H9 (cell line): ENCODE results near the gene ZDHHC9. TPM values are rescaled to one million over a fixed set of nuclear protein-coding genes. Genes with fewer than 3 reads are reported as not detected.
"Not testable (repeated sequence)": the region's sequence is repeated elsewhere in the genome, so short reads cannot be mapped to it uniquely, and the experiment has no call there.

Experiments
- DNase-seq: peaks from one replicate; pipeline ENCODE4 v3.0.0-alpha.2; 2017
- H2AFZ ChIP-seq: one replicate; pipeline ENCODE4 v1.6.1; 2013; ENCODE audit warnings: mild to moderate bottlenecking, low read length, control low read depth, moderate library complexity
- H2AK5ac ChIP-seq: 2 replicates; pipeline ENCODE4 v1.6.1; 2013; ENCODE audit warnings: low read length, control low read depth, mixed read lengths; ENCODE audit not compliant: insufficient read length
- H2BK120ac ChIP-seq: one replicate; pipeline ENCODE4 v1.6.1; 2013; ENCODE audit warnings: low read depth, mild to moderate bottlenecking, low read length, control low read depth, inconsistent platforms; ENCODE audit not compliant: poor library complexity, severe bottlenecking
- H2BK12ac ChIP-seq: 2 replicates; pipeline ENCODE4 v1.6.1; 2013; ENCODE audit warnings: low read length, control low read depth, mixed read lengths, low read depth; ENCODE audit not compliant: insufficient read length
- H2BK15ac ChIP-seq: 2 replicates; pipeline ENCODE4 v1.6.1; 2013; ENCODE audit warnings: low read depth, low read length, control low read depth
- H2BK20ac ChIP-seq: one replicate; pipeline ENCODE4 v1.6.1; 2013; ENCODE audit warnings: low read depth, mild to moderate bottlenecking, low read length, control low read depth, inconsistent platforms; ENCODE audit not compliant: poor library complexity, severe bottlenecking
- H2BK5ac ChIP-seq: 2 replicates; pipeline ENCODE4 v1.6.1; 2013; ENCODE audit warnings: low read length, control low read depth, mixed read lengths; ENCODE audit not compliant: insufficient read length
- H3K14ac ChIP-seq: 2 replicates; pipeline ENCODE4 v1.6.1; 2013; ENCODE audit warnings: low read length, control low read depth; ENCODE audit not compliant: insufficient read depth
- H3K18ac ChIP-seq: 2 replicates; pipeline ENCODE4 v1.6.1; 2013; ENCODE audit warnings: low read depth, mild to moderate bottlenecking, mixed read lengths, low read length, control low read depth; ENCODE audit not compliant: insufficient read length
- H3K23ac ChIP-seq: 2 replicates; pipeline ENCODE4 v1.6.1; 2013; ENCODE audit warnings: low read length, control low read depth, mixed read lengths, low read depth; ENCODE audit not compliant: insufficient read length
- H3K23me2 ChIP-seq: 2 replicates; pipeline ENCODE4 v1.6.1; 2013; ENCODE audit warnings: low read depth, mild to moderate bottlenecking, mixed read lengths, low read length, control low read depth; ENCODE audit not compliant: insufficient read length, poor library complexity, severe bottlenecking
- H3K27ac ChIP-seq: 2 replicates; pipeline ENCODE4 v1.5.1; 2013; ENCODE audit warnings: low read length, control low read depth, mixed read lengths, low read depth; ENCODE audit not compliant: insufficient read length
- H3K27me3 ChIP-seq: 2 replicates; pipeline ENCODE4 v1.6.1; 2013; ENCODE audit warnings: low read length, control low read depth, inconsistent platforms; ENCODE audit not compliant: insufficient read depth
- H3K4ac ChIP-seq: 2 replicates; pipeline ENCODE4 v1.6.1; 2013; ENCODE audit warnings: low read depth, mild to moderate bottlenecking, control low read depth, inconsistent platforms, low read length, moderate library complexity
- H3K4me1 ChIP-seq: 2 replicates; pipeline ENCODE4 v1.6.1; 2013; ENCODE audit warnings: low read length, control low read depth, inconsistent platforms; ENCODE audit not compliant: insufficient read depth
- H3K4me2 ChIP-seq: 2 replicates; pipeline ENCODE4 v1.6.1; 2013; ENCODE audit warnings: low read length, control low read depth, mixed read lengths; ENCODE audit not compliant: insufficient read length, insufficient read depth
- H3K56ac ChIP-seq: 2 replicates; pipeline ENCODE4 v1.6.1; 2013; ENCODE audit warnings: low read depth, mild to moderate bottlenecking, mixed read lengths, low read length, control low read depth; ENCODE audit not compliant: insufficient read length
- H3K79me1 ChIP-seq: 2 replicates; pipeline ENCODE4 v1.6.1; 2013; ENCODE audit warnings: low read depth, mild to moderate bottlenecking, moderate library complexity, low read length, control low read depth, inconsistent platforms; ENCODE audit not compliant: insufficient read depth, poor library complexity, severe bottlenecking
- H3K79me2 ChIP-seq: 2 replicates; pipeline ENCODE4 v1.6.1; 2013; ENCODE audit warnings: low read length, control low read depth, inconsistent platforms; ENCODE audit not compliant: insufficient read depth
- H3K9ac ChIP-seq: 2 replicates; pipeline ENCODE4 v1.6.1; 2013; ENCODE audit warnings: low read length, control low read depth, mixed read lengths; ENCODE audit not compliant: insufficient read length; ENCODE audit errors: extremely low read depth
- H3K9me3 ChIP-seq: one replicate; pipeline ENCODE4 v1.6.1; 2013; ENCODE audit warnings: low read depth, low read length, inconsistent platforms; ENCODE audit not compliant: control insufficient read depth
- H3T11ph ChIP-seq: one replicate; pipeline ENCODE4 v1.6.1; 2013; ENCODE audit warnings: mild to moderate bottlenecking, low read length, control low read depth, inconsistent platforms
- H4K20me1 ChIP-seq: one replicate; pipeline ENCODE4 v1.6.1; 2013; ENCODE audit not compliant: control insufficient read depth, insufficient read length, insufficient read depth
- H4K5ac ChIP-seq: 2 replicates; pipeline ENCODE4 v1.6.1; 2013; ENCODE audit warnings: low read depth, mild to moderate bottlenecking, mixed read lengths, low read length, control low read depth; ENCODE audit not compliant: insufficient read length
- H4K8ac ChIP-seq: replicated peaks from 2 replicates; pipeline ENCODE4 v1.6.1; 2013; ENCODE audit warnings: low read length, control low read depth, mixed read lengths, low read depth; ENCODE audit not compliant: insufficient read length
- H4K91ac ChIP-seq: 2 replicates; pipeline ENCODE4 v1.6.1; 2013; ENCODE audit warnings: low read depth, mild to moderate bottlenecking, moderate library complexity, mixed read lengths, low read length, control low read depth; ENCODE audit not compliant: insufficient read length
- H3K27ac Mint-ChIP-seq, 3 experiments: 2 replicates in 2 of 3; 3 replicates in 1 of 3; pipeline ENCODE4 v1.8.0; 2020 to 2021; ENCODE audit warnings: mixed read lengths in 3 of 3, mild to moderate bottlenecking in 1 of 3, moderate library complexity in 1 of 3
- H3K27me3 Mint-ChIP-seq: 2 replicates; pipeline ENCODE4 v1.8.0; 2021; ENCODE audit warnings: low read depth, mild to moderate bottlenecking, moderate library complexity, mixed read lengths
- H3K36me3 Mint-ChIP-seq, 3 experiments: 2 replicates in 2 of 3; 3 replicates in 1 of 3; pipeline ENCODE4 v1.8.0; 2020 to 2021; ENCODE audit warnings: low read depth in 3 of 3, mixed read lengths in 3 of 3; ENCODE audit not compliant: insufficient read depth in 1 of 3
- H3K4me1 Mint-ChIP-seq, 2 experiments: 2 replicates each; pipeline ENCODE4 v1.8.0; 2020; ENCODE audit warnings: mixed read lengths in 2 of 2
- H3K4me3 Mint-ChIP-seq, 2 experiments: 2 replicates in 1 of 2; 3 replicates in 1 of 2; pipeline ENCODE4 v1.8.0; 2020 to 2021; ENCODE audit warnings: mild to moderate bottlenecking in 2 of 2, mixed read lengths in 2 of 2, moderate library complexity in 1 of 2
- H3K9me3 Mint-ChIP-seq, 2 experiments: 2 replicates in 1 of 2; 3 replicates in 1 of 2; pipeline ENCODE4 v1.8.0; 2020; ENCODE audit warnings: mild to moderate bottlenecking in 2 of 2, mixed read lengths in 2 of 2, moderate library complexity in 1 of 2
- CTCF ChIP-seq: fragments of 200-600 bp; sonication (generic); conservative IDR thresholded peaks from 3 replicates; pipeline ENCODE4 v1.8.0; 2021; ENCODE audit warnings: antibody characterized with exemption, mild to moderate bottlenecking
- WGBS: extraction: QIAGEN DNeasy Blood & Tissue Kit; methylation state at CpG from one replicate; pipeline ENCODE4 v1.1.7; 2013; ENCODE audit warnings: missing lambda C conversion rate, low lambda C conversion rate, mixed read lengths; ENCODE audit not compliant: insufficient read length; ENCODE audit errors: extremely low coverage; 5-methylcytosine and 5-hydroxymethylcytosine counted together
- total RNA-seq: library from RNA; stranded (reverse); gene quantifications from 2 replicates; pipeline ENCODE4 v1.2.1, GENCODE V29; 2021

ZDHHC9 gene
- total RNA-seq, 1 experiment from 2014 or later, result 21.0 TPM

GRCh38 chrX:129872524-129872923 is 28.8 kb upstream of the ZDHHC9 start:
- H3K4me2 ChIP-seq, result no peak overlapping the region
- peaks cover 6 to 64% of the 10 kb centered on the region in 2 experiments; a peak in 4 of 5 replicates for H3K9me3 Mint-ChIP-seq
- H3K4me3 Mint-ChIP-seq, result no peak overlapping the region

DNA sequence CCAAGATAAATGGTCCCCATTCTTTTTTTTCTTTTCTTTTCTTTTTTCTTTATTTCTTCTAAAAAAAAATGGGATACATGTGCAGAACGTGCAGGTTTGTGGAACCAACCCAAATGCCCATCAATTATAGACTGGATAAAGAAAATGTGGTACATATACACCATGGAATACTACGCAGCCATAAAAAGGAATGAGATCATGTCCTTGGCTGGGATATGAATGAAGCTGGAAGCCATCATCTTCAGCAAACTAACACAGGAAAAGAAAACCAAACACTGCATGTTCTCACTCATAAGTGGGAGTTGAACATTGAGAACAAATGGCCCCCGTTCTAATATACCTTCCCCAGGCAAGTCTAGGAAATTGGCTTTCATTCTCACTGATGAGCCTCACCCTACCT is 22.6 kb upstream of the ZDHHC9 start:
- H4K20me1 ChIP-seq, H3K27ac ChIP-seq: not testable (repeated sequence)

More at GRCh38 chrX:129872524-129872923, 28.8 kb upstream of the ZDHHC9 start:
- no peak overlapping the region for H3K9ac ChIP-seq
- H2AFZ ChIP-seq, result no peak overlapping the region
- no peak overlapping the region for H3K23ac ChIP-seq
- no peak overlapping the region for H2BK15ac ChIP-seq
- no peaks in the 10 kb centered on the region for H3K4me1 ChIP-seq
- H3K79me1 ChIP-seq, result no peaks in the 10 kb centered on the region
- H3K18ac ChIP-seq, result no peak overlapping the region
- H3K27ac ChIP-seq, result no peak overlapping the region
- H3K56ac ChIP-seq, result no peak overlapping the region
- Mint-ChIP-seq H3K4me1 (peaks cover 0 to 3% of the 10 kb centered on the region in 2 experiments; a peak in 2 of 4 replicates), H3K27ac (no peak overlapping the region), H3K36me3 (peaks cover 0 to 9% (median 5%) of the 10 kb centered on the region in 3 experiments; a peak in 3 of 7 replicates), H3K27me3 (no peaks in the 10 kb centered on the region; the same call in none of the 2 replicates)
- H4K91ac ChIP-seq, result no peak overlapping the region
- TF ChIP-seq CTCF, result no peak
- no peak overlapping the region for H2AK5ac ChIP-seq
- H3K27me3 ChIP-seq, result no peaks in the 10 kb centered on the region
- H3K79me2 ChIP-seq, result no peaks in the 10 kb centered on the region
- H4K8ac ChIP-seq, result no peak overlapping the region
- WGBS, result no CpG with 5 or more reads among the region's 2 CpGs
- H4K20me1 ChIP-seq, result no peaks in the 10 kb centered on the region
- H3K14ac ChIP-seq, result no peak overlapping the region
- no peak overlapping the region for H2BK5ac ChIP-seq
- H2BK12ac ChIP-seq, result no peak overlapping the region
- DNase-seq, result no peak
- H2BK20ac ChIP-seq, result no peak overlapping the region
- H3K9me3 ChIP-seq, result peaks cover 26% of the 10 kb centered on the region
- H3T11ph ChIP-seq, result no peak overlapping the region
- no peak overlapping the region for H3K4ac ChIP-seq
- no peaks in the 10 kb centered on the region for H3K23me2 ChIP-seq
- H2BK120ac ChIP-seq, result no peak overlapping the region
- H4K5ac ChIP-seq, result no peak overlapping the region

More for the DNA sequence above, 22.6 kb upstream of the ZDHHC9 start:
- H3K79me1 ChIP-seq, H4K8ac ChIP-seq, H2BK20ac ChIP-seq, H2BK15ac ChIP-seq, H3K27me3 ChIP-seq, DNase-seq, H3K4me3 Mint-ChIP-seq, H2BK12ac ChIP-seq, H3K4ac ChIP-seq, H3T11ph ChIP-seq, H3K27me3 Mint-ChIP-seq, H2AK5ac ChIP-seq, H3K23ac ChIP-seq, H3K18ac ChIP-seq, H3K36me3 Mint-ChIP-seq, H3K4me1 Mint-ChIP-seq, H4K5ac ChIP-seq, H2BK120ac ChIP-seq, H3K56ac ChIP-seq, H3K27ac Mint-ChIP-seq, H3K23me2 ChIP-seq, H3K79me2 ChIP-seq, H2AFZ ChIP-seq, H3K4me2 ChIP-seq, H3K14ac ChIP-seq, H2BK5ac ChIP-seq, H4K91ac ChIP-seq, H3K9ac ChIP-seq, H3K9me3 ChIP-seq, H3K4me1 ChIP-seq: not testable (repeated sequence)
- no CpG with 5 or more reads among the region's 3 CpGs for WGBS
- peaks cover 0 to 63% of the 10 kb centered on the region in 2 experiments; a peak in 2 of 5 replicates for H3K9me3 Mint-ChIP-seq
